Skin of body (tissue), 2 donors: Measurements from ENCODE around the gene TMEM201. TPM values are rescaled to one million over a fixed set of nuclear protein-coding genes. Genes with fewer than 3 reads are reported as not detected.
"Not testable (repeated sequence)": the region's sequence is repeated elsewhere in the genome, so short reads cannot be mapped to it uniquely, and the experiment has no call there.

ENCODE experiments used
- DNase-seq: peaks from one replicate; lab custom pipeline; 2025; lab: John Stamatoyannopoulos, UW
- total RNA-seq: library from RNA; depleted of rRNA; stranded (reverse); fragments of >200 nt; gene quantifications from one replicate; pipeline ENCODE4 v1.2.3, GENCODE V29; 2014

TMEM201 gene, protein sequence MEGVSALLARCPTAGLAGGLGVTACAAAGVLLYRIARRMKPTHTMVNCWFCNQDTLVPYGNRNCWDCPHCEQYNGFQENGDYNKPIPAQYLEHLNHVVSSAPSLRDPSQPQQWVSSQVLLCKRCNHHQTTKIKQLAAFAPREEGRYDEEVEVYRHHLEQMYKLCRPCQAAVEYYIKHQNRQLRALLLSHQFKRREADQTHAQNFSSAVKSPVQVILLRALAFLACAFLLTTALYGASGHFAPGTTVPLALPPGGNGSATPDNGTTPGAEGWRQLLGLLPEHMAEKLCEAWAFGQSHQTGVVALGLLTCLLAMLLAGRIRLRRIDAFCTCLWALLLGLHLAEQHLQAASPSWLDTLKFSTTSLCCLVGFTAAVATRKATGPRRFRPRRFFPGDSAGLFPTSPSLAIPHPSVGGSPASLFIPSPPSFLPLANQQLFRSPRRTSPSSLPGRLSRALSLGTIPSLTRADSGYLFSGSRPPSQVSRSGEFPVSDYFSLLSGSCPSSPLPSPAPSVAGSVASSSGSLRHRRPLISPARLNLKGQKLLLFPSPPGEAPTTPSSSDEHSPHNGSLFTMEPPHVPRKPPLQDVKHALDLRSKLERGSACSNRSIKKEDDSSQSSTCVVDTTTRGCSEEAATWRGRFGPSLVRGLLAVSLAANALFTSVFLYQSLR
- total RNA-seq = 4.1 TPM

GRCh38 chr1:9588551-9589143 is at the start of gene TMEM201:
Gene TMEM201, plus strand, starts transcription at chr1:9588911. Its CDS starts 20 bp downstream, at chr1:9588931.
- DNase-seq = peak; percentile 90

GRCh38 chr1:9539165-9539828 is 49.4 kb upstream of the TMEM201 start, which contains the start of gene SLC25A33:
Gene SLC25A33, plus strand, starts transcription at chr1:9539465. Its CDS starts 227 bp downstream, at chr1:9539692.
- DNase-seq = peak; percentile 96

GRCh38 chr1:9539829-9540550 is 48.7 kb upstream of the TMEM201 start:
- no peak for DNase-seq

DNA sequence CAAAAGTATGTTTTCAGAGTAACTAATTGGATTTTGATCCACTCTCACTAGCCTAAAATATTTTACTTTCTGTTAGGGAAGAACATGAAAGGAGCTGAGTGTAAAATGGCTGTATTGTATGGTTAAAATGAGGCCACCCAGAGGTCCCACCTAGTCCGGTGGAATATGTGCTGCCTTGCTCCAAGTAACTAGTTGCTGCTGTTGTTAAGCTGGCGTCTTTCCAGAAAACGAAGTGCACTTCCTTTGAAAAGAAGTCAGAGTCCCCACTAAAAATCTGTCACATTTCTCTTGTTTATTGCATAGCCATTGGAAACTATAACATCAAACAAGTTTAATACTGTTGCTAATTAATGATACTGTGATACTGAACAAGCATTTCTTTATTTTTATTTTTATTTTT is 46.3 kb upstream of the TMEM201 start:
- peak; percentile 9 for DNase-seq

GRCh38 chr1:9544926-9545325 is 43.8 kb upstream of the TMEM201 start:
- no peak for DNase-seq

DNA sequence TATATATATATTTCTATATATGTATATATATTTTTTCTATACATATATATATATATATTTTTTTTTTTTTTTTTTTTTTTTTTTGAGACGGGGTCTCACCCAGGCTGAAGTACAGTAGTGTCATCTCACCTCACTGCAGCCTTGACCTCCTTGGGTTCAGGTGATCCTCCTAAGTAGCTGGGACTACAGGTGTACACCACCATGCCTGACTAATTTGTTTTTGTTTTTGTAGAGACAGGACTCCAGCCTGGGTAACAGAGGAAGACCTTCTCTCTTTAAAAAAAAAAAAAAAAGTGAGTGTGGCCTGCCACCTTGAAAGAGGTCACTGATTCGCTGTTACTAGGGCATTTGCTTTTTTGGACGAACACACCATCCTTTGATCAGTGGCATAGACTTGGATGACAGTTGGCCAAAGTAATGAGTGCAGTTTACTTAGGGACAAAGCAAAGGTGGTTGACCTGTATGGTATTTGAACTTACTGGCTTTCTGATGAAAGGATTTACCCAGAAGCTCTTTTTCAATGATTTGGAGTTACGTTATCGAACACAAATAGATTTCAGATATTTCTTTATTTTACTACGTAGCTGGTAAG is 38.7 kb upstream of the TMEM201 start:
- no peak for DNase-seq

- no peak for DNase-seq
Observed at GRCh38 chr1:9551984-9552383, 36.7 kb upstream of the TMEM201 start.

DNA sequence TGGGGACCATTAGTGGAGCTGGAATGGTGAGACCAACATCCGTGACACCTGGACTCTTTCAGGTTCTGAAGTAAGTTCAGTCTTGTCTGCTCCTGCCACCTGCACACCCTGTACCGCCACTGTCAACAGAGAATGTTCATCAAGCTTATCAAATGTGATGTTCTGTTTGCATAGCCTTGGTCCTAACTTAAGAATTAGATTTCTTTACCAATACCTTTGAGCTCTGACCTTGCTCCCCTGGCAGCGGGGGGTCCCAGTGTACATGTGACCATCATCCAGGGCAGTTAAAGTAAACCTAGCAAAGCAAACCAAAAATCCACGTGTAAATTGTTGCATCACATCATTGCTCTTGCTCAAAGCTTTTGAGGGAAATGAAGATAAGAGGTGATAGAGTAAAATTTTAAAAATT is 35.0 kb upstream of the TMEM201 start:
- DNase-seq = no peak

DNA sequence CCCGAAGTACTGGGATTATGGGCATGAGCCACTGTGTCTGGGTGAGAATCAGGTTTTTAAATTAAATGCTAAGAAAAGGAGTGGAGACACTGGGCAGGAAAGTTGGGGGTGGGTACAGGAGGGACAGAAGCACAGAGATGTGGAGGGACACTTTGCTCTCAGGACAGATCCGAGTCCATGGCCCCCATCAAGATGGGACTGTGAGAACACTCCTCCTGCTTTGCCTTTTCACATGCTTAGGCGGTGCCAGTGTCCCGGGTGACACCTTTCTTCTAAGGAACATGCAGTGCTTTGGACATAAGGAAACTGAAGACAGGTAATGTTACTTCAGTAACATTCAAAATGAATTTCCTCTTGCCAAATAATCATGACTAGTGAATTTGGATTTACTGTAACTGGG is 32.8 kb upstream of the TMEM201 start:
- DNase-seq = no peak

DNA sequence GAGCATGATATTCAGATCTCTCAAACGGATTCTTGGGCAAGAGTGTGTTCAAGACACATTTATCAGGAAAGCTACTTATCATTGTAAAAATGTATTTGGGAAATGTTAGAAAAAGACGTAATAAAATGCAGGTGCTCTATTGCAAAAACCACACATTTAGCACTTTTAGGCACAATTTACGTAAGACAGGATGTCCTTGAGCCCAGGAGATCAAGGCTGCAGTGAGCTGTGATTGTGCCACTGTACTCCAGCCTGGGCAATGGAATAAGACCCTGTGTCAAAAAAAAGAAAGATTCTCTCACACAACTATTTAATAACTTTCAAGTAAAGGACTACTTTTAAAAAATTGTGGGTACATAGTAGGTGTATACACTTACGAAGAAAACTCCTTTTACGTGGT is 31.1 kb upstream of the TMEM201 start:
- DNase-seq = no peak

GRCh38 chr1:9558271-9558945 is 30.3 kb upstream of the TMEM201 start:
- DNase-seq = no peak

- DNase-seq = peak; percentile 11
Observed at GRCh38 chr1:9558946-9559545, 29.7 kb upstream of the TMEM201 start.

- DNase-seq = no peak
Observed at GRCh38 chr1:9559673-9560072, 29.0 kb upstream of the TMEM201 start.

GRCh38 chr1:9560090-9560489 is 28.6 kb upstream of the TMEM201 start:
- DNase-seq = not testable (repeated sequence)

- no peak for DNase-seq
Observed at GRCh38 chr1:9561429-9561828, 27.3 kb upstream of the TMEM201 start.

GRCh38 chr1:9569267-9569666 is 19.4 kb upstream of the TMEM201 start:
- DNase-seq = no peak

- not testable (repeated sequence) for DNase-seq
Observed at GRCh38 chr1:9570886-9571529, 17.7 kb upstream of the TMEM201 start.

- DNase-seq = no peak
Observed at GRCh38 chr1:9573723-9574122, 15.0 kb upstream of the TMEM201 start.

- no peak for DNase-seq
Observed at GRCh38 chr1:9575486-9575885, 13.2 kb upstream of the TMEM201 start.
